Subcutaneous adipose tissue (tissue), 4 donors: Measurements from ENCODE around the gene FGFR1OP2. TPM values are rescaled to one million over a fixed set of nuclear protein-coding genes. Genes with fewer than 3 reads are reported as not detected.

Experiments used
- CTCF ChIP-seq: fragments of 450-650 bp; IDR thresholded peaks from one replicate; pipeline ENCODE4 v1.5.1; 2016; ENCODE audit warnings: low read depth, mild to moderate bottlenecking, control low read depth, antibody characterized with exemption, moderate library complexity
- total RNA-seq, 4 donors: library from RNA; depleted of rRNA; stranded (reverse); fragments of >200 nt; gene quantifications; one replicate each; pipeline ENCODE4 v1.1.0, GENCODE V29; 2016

The FGFR1OP2 gene
- total RNA-seq, 4 donors from 2014 or later, result 61.2 to 110 (median 82.6) TPM

DNA sequence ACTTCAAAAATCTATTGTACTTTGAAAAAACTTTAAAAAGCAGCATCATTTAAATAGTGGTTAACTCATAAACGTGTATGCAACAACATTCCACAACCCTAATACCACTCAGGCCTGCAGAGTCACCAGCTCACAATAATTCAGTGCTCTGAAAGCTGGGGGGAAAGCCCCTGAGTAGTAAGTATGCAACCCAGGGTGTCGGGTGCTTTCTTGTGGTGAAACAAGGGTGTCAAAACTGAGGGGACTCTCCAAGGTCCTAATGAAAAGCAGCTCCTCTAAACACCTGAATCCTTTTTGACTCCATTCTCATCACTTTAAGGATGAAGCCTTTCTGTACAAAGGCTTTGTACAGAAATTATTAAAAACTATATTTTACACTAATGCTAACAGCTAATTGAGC, 33.7 kb downstream of the FGFR1OP2 start:
- no peak for TF ChIP-seq CTCF

DNA sequence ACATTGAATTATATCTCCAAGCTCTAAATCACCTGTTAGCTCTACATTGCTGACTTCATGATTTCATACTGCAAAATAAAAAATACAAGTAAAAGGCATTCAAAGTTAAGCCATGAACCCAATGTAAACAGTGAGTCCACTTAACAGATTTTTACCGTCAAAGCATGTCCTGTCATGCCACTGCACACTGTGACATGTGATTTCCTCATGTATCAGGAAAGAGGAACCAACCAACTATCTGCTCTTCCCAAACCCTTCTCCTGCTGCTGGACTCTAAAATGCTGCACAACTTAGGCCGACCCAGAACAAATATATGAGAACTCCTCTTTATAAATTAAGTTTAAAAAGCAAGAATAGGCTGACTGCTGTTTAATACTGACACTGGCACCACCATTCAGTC, 38.4 kb downstream of the FGFR1OP2 start:
- TF ChIP-seq CTCF, result no peak

DNA sequence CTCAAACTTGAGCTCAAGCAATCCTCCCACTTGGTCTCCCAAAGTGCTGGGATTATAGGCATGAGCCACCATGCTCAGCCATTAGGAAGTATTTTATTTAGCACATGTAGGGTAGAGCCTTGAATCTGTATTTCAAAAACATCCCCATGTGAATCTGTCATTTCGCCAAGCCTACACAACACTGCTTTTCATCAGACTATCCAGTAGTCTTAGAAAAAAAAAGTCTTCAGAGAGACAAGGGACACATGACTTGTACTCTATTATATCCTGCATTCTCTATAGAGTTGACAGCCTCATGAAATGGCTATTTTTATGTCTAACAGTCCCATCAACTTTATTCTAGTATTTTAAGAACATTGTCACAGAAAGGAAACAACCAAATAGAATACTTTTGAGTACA, 40.5 kb downstream of the FGFR1OP2 start:
- no peak for TF ChIP-seq CTCF

- no peak for TF ChIP-seq CTCF
Measured at GRCh38 chr12:26979733-26980132, 41.5 kb downstream of the FGFR1OP2 start.

GRCh38 chr12:26982866-26983265, 44.6 kb downstream of the FGFR1OP2 start:
- TF ChIP-seq CTCF, result no peak

DNA sequence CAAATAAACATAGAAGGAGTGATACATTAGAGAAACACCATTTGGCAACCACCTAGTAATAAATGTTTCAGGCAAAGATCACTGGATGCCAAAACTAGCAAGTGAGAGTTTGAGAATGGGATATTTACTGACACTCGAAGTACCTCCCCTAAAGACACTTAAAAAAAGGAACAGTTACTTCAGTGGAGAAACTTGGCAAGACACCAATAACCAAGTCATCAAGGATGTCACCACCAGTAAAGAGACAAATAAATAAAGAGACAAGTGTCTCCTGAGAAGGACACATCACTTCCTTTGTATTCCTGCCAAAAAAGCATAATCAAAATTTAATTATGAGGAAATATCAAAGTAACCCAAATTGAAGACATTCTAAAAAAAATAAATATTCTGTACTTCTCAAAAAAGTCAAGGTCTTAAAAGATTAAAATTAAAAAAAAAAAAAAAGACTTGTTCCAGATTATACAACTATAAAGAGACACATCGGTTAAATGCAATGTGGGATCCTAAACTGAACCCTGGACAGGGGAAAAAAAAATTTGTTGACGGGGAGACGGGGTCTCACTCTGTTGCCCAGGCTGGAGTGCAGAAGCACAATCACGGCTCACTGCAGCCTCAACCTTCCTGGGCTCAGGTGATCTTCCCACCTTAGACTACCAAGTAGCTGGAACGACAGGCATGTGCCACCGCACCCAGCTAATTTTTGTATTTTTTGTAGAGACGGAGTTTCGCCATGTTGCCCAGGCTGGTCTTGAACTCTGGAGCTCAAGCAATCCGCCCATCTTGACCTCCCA, 49.6 kb downstream of the FGFR1OP2 start:
- no peak for TF ChIP-seq CTCF

GRCh38 chr12:26988703-26989102, 50.4 kb downstream of the FGFR1OP2 start:
- TF ChIP-seq CTCF, result no peak
